H4 (cell line): ENCODE measurements around the gene RAD21L1. TPM values are rescaled to one million over a fixed set of nuclear protein-coding genes. Genes with fewer than 3 reads are reported as not detected.
A peak's percentile ranks its signal among the peaks of the same experiment; 100 is the strongest.

Source experiments
- DNase-seq: peaks from one replicate; pipeline ENCODE4 v3.0.0-alpha.2; 2015; ENCODE audit warnings: low spot score
- total RNA-seq: library from RNA; depleted of rRNA; stranded (reverse); fragments of >200 nt; shearing (Covaris generic); gene quantifications from 2 replicates; pipeline ENCODE4 v1.2.3, GENCODE V29; 2014; rRNA removed

The RAD21L1 gene
- total RNA-seq, 1 experiment from 2014 or later: 0.12 TPM

- no peak for DNase-seq
Measured at GRCh38 chr20:1295276-1295930, 69.6 kb downstream of the RAD21L1 start.

DNA sequence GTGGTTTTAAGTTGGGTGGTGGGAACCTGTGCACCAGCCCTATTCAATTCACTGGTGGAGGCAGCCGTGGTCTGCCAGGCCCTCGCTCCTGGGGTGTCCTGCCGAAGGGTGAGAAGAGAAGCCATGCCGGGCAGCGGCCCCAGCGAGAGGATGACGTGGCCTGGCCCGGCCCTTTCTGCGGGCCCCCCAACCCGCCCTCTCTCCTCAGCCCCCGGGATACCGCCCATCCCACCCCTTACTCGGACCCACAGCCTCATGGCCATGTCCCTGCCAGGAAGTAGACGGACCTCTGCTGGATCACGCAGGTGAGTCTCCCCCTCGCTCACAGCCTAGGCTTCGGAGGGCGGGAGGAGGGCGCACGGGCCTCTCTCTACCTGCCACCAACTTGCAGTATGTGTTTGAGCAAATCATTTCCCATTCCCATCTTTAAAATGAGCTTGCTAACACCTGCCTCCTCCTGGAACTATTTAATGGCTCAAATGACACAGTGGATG lies 70.3 kb downstream of the RAD21L1 start:
- DNase-seq: no peak

DNA sequence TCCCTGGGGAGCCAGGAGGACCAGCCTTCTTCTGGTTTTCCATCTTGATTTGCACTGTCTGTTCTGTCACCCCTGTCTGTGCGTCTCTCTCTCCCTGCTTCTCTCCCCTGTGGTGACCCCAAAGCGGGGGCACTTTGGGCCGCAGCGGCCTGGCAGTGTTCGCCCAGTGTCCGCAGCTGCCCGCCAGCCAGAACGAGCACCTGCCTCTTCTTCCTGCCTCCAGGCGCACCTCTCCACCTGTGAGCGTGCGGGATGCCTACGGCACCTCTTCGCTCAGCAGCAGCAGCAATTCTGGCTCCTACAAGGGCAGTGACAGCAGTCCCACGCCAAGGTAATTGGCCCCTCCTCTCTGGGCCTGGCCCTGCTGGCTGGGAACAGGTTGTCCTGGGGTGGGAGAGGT lies 71.1 kb downstream of the RAD21L1 start:
- no peak for DNase-seq

DNA sequence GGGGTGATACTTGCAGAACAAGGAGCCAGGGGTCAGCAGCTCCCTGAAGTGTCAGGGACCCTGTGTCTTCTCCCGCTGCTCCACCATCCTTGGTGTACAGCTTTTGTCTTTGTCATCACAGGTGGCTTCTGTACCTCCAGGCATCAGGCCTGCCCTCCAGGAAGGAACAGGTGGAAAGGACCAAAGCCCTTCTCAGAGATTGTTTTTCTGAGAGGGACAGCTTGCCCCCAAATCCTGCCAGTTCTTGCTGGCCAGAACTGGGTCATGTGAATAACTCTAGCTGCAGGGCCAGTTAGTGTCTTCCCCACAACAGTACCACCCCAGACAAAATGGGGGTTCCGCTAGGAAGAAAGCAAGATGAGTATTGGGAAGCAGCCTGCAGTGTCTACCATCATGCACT lies 71.6 kb downstream of the RAD21L1 start:
- no peak for DNase-seq

DNA sequence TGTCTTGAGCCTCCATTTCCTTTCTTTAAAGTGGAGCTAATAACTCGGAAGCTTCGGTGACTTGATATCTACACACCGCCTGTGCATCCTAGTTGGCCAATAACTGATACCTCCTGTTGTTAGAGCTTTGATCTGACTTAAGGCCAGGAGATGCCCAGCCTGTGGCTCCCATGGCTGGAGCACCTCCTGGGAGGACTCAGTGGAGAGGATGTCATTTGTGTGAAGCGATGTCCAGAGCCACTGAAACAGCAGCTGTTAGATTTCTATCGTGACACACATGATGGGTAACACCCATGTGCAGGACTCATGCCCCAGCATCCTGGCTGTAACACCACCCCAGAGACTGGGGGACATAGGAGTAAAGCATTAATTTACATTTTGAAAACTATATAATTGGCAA lies 72.3 kb downstream of the RAD21L1 start:
- no peak for DNase-seq

DNA sequence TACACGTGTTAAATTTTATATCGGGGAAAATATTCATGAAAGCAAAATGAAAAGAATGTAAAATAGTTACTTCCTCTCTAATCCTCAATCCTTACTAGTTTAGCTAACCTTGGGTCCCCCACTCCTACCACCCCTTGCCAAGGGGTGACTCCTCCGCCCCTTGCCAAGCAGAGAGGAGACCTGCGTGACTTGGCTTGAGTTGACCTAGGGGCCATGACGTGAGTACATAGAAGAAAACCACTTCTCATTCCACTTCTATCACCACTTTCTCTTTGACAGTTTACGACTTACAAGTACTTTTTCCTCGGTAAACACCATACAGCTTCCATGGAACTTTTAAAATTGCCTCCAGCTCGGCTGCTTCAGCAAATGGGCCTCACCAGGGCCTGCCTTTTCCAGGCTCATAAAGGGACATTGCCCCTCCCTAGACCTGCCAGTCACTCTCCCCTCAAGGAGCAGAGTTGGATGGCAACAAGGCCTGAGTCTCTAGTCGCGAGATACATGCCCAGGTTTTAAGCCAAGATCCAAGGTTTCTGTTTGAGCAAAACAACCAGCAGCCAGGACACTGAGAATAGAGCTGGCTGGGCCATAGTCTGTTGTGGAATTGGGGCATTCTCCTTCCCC lies 73.2 kb downstream of the RAD21L1 start:
- DNase-seq: no peak

- peak; percentile 25 for DNase-seq
Measured at GRCh38 chr20:1299522-1299921, 73.7 kb downstream of the RAD21L1 start.

GRCh38 chr20:1300083-1300840 lies 74.4 kb downstream of the RAD21L1 start:
- DNase-seq: no peak

- peak; percentile 49 for DNase-seq
Measured at GRCh38 chr20:1301031-1301529, 75.2 kb downstream of the RAD21L1 start.

DNA sequence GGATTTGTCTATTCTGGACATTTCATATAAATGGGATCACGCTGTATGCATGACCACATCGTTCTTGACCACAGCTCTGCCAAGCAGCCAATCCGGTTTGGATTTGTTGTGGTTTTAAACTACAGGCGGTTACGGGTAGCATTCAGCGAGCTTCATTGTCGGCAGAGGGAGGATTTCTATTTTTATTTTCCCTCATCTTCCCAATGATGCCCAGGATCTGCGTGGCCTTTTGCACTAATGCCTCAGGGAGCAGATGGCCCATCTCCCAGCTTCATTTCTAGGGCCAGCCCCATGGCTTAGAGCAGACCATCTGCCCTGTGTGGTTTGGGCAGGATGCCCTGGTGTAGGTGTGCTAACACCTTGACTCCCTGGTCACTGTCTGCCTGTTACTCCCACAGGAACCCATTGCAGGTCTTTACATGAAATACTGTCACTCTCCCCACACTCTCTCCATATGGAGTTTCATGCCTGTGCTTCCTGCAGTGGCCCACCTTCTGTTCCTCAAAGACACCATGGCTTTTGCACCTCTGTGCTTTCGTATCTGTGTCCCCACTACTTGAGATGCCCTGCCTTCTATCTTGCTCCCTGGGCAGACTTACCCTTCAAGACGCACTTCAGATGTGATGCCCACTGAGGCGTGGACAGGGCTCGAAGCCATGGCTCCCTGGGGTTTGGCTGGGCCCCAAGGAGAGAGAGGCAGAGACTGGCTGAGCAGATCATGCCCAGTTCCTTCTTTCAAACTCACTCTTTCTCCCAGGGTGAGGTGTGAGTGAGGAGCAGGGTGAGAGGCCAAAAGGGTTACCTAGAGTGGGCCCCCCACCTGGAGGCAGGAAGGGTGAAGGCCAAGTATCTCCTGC lies 77.1 kb downstream of the RAD21L1 start:
- peak; percentile 83 for DNase-seq

DNA sequence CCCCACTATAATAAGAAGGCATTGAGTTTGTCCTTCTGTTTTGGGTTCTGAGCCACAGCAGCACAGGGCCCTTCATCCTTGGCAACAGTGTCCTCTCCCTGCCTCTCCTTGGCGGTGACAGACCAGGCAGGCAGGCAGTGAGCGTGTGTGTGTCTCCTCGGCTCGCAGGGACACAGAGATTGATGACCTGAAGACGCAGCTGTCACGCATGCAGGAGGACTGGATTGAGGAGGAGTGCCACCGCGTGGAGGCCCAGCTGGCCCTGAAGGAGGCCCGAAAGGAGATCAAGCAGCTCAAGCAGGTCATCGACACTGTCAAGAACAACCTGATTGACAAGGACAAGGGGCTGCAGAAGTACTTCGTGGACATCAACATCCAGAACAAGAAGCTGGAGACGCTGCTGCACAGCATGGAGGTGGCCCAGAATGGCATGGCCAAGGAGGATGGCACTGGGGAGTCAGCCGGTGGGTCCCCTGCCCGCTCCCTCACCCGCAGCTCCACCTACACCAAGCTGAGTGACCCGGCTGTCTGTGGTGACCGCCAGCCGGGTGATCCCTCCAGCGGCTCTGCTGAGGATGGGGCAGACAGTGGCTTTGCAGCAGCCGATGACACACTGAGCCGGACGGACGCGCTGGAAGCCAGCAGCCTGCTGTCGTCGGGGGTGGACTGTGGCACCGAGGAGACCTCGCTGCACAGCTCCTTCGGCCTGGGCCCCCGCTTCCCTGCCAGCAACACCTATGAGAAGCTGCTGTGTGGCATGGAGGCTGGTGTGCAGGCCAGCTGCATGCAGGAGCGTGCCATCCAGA lies 79.1 kb downstream of the RAD21L1 start:
- no peak for DNase-seq

Other genes starting within 250 kb of the RAD21L1 start
- not detected in 2 replicates for gene RSPO4, start 223.7 kb upstream of the RAD21L1 start, total RNA-seq
- gene PSMF1, start 107.4 kb upstream of the RAD21L1 start, total RNA-seq: 69.2 and 92.5 TPM in 2 replicates
- gene TMEM74B, start 41.1 kb upstream of the RAD21L1 start, total RNA-seq: 0.52 TPM in 1 of 2 replicates, not detected in the other
- gene C20orf202, start 22.6 kb upstream of the RAD21L1 start, total RNA-seq: not detected in 2 replicates
- gene SNPH, start 40.2 kb downstream of the RAD21L1 start, total RNA-seq: 0.99 and 1.5 TPM in 2 replicates
- gene SDCBP2, start 103.1 kb downstream of the RAD21L1 start, total RNA-seq: 0.29 and 0.56 TPM in 2 replicates
- 124 and 134 TPM in 2 replicates for gene FKBP1A, start 167.0 kb downstream of the RAD21L1 start, total RNA-seq
- gene NSFL1C, start 240.8 kb downstream of the RAD21L1 start, total RNA-seq: 31.9 and 38.2 TPM in 2 replicates